GM19452 (cell line): Measurements from ENCODE around the gene FRK.
"Not testable (repeated sequence)": the region's sequence is repeated elsewhere in the genome, so short reads cannot be mapped to it uniquely, and the experiment has no call there.

Experiments used
- ATAC-seq: cut with Tn5 transposase; IDR thresholded peaks from one replicate; pipeline ENCODE4 v1.9.1; 2021; ENCODE audit not compliant: unreplicated experiment

Gene FRK

GRCh38 chr6:116010386-116010785 lies 50.3 kb downstream of the FRK start:
- ATAC-seq, result no peak

- peak; percentile 62 for ATAC-seq
These were observed 52.0 kb downstream of the FRK start for GRCh38 chr6:116008470-116009243.

GRCh38 chr6:116004841-116005815 lies 55.6 kb downstream of the FRK start:
- no peak for ATAC-seq

- ATAC-seq, result peak; percentile 81
These were observed 57.0 kb downstream of the FRK start for GRCh38 chr6:116003668-116004067.

GRCh38 chr6:116002756-116003155 lies 57.9 kb downstream of the FRK start:
- no peak for ATAC-seq

- ATAC-seq, result no peak
These were observed 61.5 kb downstream of the FRK start for GRCh38 chr6:115999235-115999634.

- no peak for ATAC-seq
These were observed 62.6 kb downstream of the FRK start for GRCh38 chr6:115997990-115998585.

- no peak for ATAC-seq
These were observed 74.7 kb downstream of the FRK start for GRCh38 chr6:115986026-115986425.

- no peak for ATAC-seq
These were observed 75.9 kb downstream of the FRK start for GRCh38 chr6:115984809-115985208.

GRCh38 chr6:115983998-115984397 lies 76.7 kb downstream of the FRK start:
- ATAC-seq, result no peak

GRCh38 chr6:115982453-115982852 lies 78.2 kb downstream of the FRK start:
- no peak for ATAC-seq

GRCh38 chr6:115977220-115977619 lies 83.5 kb downstream of the FRK start:
- no peak for ATAC-seq

GRCh38 chr6:115976321-115976870 lies 84.3 kb downstream of the FRK start:
- ATAC-seq, result no peak

GRCh38 chr6:115972679-115973078 lies 88.0 kb downstream of the FRK start:
- ATAC-seq, result no peak

- ATAC-seq, result no peak
These were observed 88.9 kb downstream of the FRK start for GRCh38 chr6:115971785-115972184.

- ATAC-seq, result no peak
These were observed 90.8 kb downstream of the FRK start for GRCh38 chr6:115969930-115970273.

GRCh38 chr6:115969207-115969929 lies 91.3 kb downstream of the FRK start:
- no peak for ATAC-seq

- not testable (repeated sequence) for ATAC-seq
These were observed 100.4 kb downstream of the FRK start for GRCh38 chr6:115960286-115960685.

- no peak for ATAC-seq
These were observed 101.7 kb downstream of the FRK start for GRCh38 chr6:115958958-115959357.

GRCh38 chr6:115954740-115955139 lies 106.0 kb downstream of the FRK start:
- ATAC-seq, result no peak

- ATAC-seq, result no peak
These were observed 111.9 kb downstream of the FRK start for GRCh38 chr6:115948751-115949150.
